Raji (cell line): ENCODE data around the gene RMC1.

ENCODE experiments used
- POLR2A ChIP-seq: IDR thresholded peaks from 2 replicates; pipeline ENCODE4 v1.6.1; 2011; ENCODE audit warnings: low read depth, low read length, control low read depth; ENCODE audit not compliant: insufficient read depth

The RMC1 gene

DNA sequence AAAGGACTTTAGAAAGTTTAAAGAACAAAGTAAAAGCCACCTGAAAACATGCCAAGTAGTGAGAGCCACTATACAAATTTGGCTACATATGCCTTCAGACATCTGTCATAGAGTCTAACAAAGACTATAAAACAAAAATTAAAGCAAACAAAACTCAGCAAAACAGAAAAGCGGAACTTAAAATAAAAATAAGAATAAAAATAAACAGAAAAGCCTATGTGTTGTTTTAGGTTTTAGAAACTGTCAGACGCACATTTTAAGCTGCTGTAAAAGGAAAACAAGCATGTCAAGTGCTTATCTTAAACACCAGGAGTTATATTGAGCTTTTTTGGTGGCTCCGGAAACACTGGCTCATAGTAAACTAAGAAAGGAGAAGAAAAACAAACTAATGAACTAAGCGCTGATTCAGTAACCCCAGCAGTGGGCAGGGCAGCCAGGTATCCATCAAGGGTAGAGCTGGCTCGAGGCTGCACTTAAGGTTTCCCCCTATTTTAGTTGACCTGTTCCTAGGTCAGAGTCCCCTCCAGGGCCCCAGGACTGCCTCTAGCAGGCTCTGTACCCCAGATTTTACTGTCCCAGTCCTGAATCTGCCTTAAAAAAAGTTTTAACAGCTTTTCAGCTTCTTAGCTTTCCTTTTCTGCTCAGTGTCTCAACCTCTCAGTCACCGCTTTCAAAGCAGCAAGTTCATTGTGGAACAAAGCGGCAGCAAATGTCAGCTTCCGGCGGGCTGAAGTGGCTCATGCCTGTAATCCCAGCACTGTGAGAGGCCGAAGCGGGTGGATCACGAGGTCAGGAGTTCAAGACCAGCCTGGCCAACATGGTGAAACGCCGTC is 15.4 kb upstream of the RMC1 start:
- no peak for TF ChIP-seq POLR2A

DNA sequence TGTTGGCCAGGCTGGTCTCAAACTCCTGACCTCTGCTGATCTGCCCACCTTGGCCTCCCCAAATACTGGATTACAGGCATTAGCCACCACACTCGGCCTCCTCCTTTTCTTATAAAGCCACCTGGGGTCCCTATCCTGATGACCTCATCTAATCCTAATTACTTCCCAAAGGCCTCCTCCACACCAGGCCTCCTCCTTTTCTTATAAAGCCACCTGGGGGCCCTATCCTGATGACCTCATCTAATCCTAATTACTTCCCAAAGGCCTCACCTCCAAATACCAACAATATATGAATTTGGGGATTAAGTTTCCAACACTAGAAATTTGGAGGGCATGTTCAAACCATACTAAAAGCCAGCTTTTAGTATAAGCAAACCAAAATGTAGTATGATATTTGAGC is 9.7 kb upstream of the RMC1 start:
- no peak for TF ChIP-seq POLR2A

DNA sequence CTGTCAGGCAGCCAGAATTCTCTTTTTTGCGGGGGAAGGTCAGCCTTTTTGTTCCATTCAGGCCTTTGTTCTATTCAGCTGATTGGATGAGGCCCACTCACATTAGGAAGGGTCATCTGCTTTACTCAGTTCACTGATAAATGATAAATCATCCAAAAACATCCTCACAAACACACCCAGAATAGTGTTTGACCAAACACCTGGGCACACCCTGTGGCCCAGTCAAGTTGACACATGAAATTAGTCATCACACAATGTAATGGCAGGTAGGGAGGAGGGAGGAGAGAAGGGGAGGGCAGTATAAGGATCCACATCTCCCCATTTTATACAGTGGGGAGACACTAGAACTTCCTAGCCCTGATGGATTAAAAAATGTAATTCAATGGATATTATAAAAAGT is 8.3 kb upstream of the RMC1 start:
- TF ChIP-seq POLR2A, result no peak

DNA sequence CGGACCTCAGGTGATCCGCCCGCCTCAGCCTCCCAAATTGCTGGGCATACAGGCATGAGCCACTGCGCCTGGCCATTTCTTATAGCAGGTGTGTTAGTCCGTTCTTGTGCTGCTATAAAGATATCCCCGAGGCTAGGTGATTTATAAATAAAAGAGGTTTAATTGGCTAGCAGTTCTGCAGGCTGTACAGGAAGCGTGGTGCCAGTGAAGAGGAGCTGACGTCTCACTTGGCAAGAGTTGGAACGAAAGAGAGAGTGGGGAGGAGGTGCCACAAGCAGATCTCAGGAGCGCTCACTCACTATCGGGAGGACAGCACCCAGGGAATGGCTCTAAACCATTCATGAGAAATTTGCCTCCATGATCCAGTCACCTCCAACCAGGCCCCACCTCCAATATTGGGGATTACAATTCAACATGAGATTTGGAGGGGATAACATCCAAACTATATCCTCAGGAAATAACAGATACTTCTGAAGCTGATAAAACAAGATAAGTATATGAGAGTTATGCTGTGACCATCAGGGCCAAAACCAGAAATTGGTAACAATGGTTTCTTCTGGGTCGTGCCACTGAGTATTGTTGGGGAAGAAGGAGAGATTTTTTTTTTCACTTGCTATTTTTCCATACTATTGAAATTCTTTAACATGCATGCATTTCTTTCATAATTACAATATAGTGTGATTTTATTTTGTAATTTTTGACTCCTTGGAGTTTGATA is 7.4 kb upstream of the RMC1 start:
- TF ChIP-seq POLR2A, result no peak

DNA sequence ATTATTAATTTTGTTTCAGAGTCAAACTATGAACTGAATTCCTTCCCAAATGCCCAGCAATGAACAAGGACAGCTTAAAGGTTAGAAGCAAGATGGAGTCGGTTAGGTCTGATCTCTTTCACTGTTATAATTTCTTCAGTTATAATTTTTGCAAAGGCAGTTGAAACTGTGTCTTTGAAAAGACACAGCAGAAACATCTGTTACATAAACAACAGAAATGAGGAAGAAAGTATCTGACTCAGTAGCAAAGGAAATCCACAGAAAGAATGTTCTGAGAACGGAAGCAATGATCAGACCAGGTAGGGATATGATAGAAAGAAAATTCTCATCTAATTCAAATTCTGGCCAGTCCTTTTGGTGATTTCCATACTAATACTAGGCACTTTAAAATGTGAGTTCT is 5.2 kb upstream of the RMC1 start:
- TF ChIP-seq POLR2A, result no peak

DNA sequence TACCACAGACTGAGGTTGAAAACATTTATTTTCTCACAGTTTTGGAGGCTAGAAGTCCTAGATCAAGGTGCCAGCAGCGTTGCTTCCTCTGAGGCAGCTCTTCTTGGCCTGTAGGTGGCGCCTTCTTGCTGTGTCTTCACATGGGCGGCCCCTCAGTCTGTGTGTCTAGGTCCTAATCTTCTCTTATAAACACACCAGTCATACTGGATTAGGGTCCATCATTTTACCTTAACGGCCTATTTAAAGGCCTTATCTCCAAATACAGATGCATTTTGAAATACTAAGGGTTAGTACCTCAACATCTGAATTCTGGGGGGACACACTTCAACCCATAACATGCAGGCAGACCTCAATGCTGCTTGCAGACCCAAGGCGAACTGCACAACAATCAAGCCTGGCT is 4.4 kb upstream of the RMC1 start:
- no peak for TF ChIP-seq POLR2A

DNA sequence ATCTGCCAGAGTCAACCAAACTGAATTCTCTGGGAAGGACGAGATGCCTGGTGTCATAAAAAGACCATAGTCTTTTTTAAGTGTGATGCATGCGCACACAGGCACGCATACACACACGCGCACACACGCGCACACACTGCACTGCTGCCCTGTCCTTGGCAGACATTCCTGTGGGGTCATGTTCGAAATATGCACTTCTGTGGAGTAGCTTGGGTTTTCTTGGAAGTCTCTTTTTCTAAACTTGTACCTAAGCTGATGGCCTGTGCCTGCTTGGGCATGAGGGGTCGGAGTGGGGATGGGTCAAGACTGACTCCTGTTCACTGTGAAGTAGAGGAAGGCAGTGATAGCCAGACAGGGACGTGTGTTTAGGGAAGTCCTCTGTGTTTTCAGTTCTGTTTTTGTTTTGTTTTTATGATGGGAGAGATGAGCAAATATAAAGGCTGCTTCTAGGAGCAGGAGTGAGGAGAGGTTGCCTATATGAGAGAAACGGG is 4.0 kb upstream of the RMC1 start:
- no peak for TF ChIP-seq POLR2A

DNA sequence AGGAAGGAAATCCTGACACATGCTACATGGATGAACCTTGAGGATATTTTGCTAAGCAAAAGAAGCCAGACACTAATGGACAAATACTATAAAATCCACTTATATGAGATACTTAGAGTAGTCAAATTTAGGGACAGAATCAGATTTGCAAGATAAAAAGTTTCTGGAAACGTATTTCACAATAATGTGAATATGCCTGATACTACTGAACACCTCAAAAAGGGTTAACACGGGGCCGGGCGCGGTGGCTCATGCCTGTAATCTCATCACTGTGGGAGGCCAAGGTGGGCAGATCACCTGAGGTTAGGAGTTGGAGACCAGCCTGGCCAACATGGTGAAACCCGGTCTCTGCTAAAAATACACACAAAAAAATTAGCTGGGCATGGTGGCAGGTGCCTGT is 1.7 kb upstream of the RMC1 start:
- TF ChIP-seq POLR2A, result no peak

DNA sequence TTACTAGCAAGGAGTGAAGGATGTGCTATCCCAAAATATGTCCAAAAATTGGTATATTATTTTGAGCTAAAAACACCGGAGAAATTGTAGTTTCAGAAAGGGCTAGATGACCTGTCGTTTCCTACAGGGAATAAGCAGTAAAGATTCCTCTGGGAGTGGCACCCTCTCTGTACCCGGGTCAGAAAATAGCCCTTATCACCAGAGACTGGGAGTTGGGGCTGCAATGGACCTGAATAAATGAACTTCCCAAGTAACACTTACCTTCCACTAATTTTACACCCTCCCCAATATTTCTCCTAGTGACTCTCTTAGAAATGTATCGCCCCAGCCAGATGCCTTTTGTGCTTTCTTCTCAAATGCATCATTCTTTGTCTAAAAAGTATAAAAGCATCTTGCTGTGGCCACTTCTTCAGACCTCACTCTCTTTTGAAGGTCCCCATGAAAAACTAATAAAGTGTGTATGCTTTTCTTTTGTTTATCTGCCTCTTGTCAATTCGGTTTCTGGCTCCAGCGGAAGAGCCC is 734 bp upstream of the RMC1 start:
- no peak for TF ChIP-seq POLR2A

DNA sequence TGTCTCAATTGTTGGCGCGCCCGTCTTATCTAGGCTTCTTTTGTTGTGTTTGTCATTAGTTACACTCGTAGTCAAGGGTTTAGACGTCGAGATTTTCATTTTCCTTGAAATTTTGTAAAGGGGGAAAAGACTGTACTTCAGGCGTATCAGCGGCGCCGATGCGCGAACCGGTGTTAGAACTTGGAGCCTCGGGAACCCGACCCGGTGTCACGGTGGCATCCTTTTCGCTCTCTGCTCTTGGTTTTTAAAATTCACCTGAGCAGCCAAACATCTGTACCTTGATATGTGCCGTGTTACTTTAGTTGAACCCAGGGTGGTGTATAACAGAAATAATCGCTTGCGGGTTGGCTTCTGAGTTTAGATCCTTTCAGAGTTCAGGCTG is 643 bp downstream of the RMC1 start:
- TF ChIP-seq POLR2A, result no peak

DNA sequence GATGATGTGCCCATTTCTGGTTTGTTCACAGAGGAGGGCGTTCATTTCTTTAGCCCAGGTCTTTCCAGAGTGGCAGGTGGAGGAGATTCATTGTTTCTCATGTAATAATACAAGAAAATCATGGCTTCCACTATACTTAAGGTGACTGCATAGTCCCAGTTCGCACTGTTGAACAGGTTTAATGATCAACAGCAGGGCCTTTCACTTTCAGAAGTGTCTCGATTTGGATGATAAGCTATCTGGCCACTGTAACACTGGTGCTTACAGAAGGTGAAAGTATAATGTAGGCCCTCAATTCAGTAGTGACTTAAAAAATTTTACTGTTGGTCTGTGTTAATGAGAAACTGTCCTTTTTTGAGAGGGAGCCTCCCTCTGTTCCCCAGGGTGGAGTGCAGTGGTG is 1.4 kb downstream of the RMC1 start:
- no peak for TF ChIP-seq POLR2A

DNA sequence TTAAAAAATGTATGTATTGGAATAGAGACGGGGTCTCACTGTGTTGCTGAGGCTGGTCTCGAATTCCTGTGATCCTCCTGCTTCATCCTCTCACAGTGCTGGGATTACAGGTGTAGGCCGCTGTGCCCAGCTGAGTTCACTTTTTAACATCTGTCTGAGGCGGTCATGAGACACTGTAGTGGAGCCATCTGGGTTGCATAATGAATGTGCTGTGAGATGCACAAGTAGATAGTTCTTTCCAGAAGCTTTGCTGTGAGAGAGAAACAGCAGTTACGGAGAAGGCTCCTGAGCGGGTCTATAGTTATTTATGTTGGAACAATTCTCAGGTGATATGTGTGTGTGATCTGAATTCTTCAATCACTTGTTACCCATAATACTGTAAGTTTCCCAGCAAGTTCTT is 3.1 kb downstream of the RMC1 start:
- no peak for TF ChIP-seq POLR2A

DNA sequence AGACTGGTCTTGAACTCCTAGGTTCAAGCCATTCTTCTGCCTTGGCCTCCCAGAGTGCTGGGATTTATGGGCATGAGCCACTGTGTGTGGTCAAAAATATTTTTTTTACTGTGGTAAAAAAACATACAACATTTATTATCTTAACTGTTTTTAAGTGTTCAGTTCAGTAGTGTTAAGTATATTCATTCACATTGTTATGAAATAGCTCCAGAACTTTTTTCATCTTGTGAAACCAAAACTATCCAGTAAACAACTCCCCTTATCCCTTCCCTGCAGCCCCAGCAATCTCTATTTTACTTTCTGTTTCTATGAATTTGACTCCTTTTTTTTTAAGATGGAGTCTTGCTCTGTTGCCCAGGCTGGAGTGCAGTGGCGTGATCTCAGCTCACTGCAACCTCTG is 9.3 kb downstream of the RMC1 start:
- TF ChIP-seq POLR2A, result no peak

DNA sequence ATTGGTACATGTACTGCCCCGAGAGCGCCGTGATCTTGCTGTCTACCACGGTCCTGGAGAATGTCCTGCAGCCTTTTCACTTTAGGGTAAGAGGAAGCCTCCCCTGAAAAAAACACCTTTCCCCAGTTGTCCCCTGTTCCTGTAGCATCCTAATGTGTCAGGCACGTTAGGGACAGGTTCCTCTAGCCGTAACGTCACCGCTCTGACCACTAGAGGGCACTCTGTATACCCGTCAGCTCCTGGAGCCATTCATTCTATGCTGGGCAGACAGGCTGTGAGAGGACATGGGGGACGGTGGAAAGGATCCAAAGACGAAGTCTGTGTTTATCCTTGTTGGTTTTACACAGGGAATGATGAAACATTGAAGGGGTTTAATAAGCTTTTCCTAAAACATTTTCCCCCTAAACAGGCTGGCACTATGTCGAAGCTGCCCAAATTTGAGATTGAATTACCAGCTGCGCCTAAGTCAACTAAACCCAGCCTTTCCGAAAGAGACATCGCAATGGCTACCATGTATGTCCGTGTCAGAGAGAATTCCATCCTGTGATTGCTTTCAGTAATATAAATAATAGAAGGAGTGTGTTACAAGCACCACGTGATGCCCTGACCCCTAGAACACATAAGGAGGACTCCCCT is 12.7 kb downstream of the RMC1 start:
- TF ChIP-seq POLR2A, result no peak

DNA sequence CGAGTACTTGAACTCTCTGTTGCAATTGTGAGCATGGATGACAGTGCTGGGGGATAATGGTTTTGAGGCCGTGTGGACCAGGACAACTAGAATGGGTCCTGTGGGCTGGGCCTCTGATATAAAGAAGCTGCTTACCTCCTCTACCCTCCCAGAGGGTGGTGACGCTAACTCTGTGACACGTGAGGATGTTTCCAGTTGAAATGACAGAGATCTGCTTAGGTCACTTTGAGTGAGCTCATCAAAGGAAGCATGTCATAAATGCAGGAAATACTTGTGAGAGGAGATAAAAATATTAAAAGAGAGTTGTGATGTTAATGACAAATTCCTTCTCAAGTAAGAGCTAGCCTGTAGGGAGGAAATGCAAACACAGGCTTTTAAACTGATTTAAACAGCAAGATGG is 16.4 kb downstream of the RMC1 start:
- TF ChIP-seq POLR2A, result no peak

DNA sequence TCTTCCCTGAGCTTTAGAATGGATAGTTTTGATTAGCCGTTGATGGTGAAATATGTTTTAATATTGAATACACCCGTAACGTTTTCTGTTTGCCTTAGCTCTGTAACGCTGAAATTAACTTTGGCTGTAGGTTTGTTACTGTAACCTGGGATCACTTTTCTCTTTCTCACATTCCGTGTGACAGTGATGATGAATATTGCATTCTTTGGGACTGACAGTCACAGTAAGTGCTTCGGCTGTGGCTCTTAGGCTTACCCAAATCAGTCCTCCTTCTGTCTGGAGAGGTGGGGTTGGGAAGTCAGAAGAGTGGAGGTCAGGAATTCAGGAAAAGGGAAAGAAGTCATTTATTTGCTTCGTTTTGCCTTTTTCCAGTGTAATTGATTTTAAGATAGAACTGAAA is 18.0 kb downstream of the RMC1 start:
- TF ChIP-seq POLR2A, result no peak

DNA sequence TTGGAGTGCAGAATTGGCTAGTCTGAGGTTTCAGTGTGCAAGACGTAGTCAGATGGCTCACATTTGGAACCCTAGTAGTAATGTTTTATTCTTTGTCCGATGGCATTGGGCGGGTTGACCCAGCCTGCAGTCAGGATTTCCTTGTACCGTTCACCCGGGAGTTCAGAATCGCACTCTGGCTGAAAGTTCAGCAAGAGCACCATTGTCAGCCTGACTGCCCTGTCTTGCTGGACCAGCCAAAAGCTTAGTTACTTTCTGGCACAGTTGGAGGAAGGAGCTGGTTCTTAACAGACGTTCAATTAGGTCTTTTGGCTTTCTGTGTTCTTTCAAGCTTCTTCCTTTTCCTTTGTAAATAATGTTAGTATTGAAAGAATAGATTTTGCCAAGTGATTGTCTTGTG is 18.6 kb downstream of the RMC1 start:
- no peak for TF ChIP-seq POLR2A
